GM21390 (cell line): ENCODE data around the gene TMF1.

Experiments used
- ATAC-seq: cut with Tn5 transposase; IDR thresholded peaks from one replicate; pipeline ENCODE4 v1.9.1; 2021; ENCODE audit not compliant: unreplicated experiment

Gene TMF1, protein sequence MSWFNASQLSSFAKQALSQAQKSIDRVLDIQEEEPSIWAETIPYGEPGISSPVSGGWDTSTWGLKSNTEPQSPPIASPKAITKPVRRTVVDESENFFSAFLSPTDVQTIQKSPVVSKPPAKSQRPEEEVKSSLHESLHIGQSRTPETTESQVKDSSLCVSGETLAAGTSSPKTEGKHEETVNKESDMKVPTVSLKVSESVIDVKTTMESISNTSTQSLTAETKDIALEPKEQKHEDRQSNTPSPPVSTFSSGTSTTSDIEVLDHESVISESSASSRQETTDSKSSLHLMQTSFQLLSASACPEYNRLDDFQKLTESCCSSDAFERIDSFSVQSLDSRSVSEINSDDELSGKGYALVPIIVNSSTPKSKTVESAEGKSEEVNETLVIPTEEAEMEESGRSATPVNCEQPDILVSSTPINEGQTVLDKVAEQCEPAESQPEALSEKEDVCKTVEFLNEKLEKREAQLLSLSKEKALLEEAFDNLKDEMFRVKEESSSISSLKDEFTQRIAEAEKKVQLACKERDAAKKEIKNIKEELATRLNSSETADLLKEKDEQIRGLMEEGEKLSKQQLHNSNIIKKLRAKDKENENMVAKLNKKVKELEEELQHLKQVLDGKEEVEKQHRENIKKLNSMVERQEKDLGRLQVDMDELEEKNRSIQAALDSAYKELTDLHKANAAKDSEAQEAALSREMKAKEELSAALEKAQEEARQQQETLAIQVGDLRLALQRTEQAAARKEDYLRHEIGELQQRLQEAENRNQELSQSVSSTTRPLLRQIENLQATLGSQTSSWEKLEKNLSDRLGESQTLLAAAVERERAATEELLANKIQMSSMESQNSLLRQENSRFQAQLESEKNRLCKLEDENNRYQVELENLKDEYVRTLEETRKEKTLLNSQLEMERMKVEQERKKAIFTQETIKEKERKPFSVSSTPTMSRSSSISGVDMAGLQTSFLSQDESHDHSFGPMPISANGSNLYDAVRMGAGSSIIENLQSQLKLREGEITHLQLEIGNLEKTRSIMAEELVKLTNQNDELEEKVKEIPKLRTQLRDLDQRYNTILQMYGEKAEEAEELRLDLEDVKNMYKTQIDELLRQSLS

DNA sequence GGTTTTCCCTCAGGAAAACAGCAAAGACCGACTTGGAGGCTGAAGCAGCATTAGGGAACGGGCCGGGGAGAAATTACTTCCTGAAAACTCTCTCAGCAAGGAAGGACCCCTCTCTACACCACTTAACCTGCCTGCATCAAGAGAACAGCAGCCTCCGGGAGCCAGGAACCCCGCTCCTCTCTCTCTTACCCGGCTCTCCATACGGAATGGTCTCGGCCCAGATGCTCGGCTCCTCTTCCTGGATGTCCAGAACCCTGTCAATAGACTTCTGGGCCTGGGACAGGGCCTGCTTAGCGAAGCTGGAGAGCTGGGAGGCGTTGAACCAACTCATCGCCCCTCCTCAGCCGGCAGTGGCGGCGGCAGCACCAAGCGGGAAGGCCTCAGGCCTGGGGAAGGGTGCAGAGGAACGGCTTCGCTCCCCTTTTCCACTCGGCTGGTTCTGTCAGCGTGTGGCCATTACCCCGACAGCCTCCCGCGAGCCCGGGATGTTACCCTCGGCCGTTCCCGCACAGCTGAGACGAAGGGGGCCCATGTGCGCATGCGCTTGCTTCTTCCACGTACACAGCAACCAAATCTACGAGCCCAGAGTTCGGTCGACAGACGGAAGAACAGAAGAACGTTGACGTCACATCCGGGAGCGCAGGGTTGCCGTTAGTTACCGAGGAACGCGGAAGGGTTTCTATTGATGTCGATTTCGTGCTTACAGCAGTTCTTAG, at the start of gene TMF1:
Gene TMF1 (minus strand): TSS at position 578 of the 716 bp plus-strand sequence. CDS start 247 bp downstream, at position 331.
- peak; percentile 95 for ATAC-seq

DNA sequence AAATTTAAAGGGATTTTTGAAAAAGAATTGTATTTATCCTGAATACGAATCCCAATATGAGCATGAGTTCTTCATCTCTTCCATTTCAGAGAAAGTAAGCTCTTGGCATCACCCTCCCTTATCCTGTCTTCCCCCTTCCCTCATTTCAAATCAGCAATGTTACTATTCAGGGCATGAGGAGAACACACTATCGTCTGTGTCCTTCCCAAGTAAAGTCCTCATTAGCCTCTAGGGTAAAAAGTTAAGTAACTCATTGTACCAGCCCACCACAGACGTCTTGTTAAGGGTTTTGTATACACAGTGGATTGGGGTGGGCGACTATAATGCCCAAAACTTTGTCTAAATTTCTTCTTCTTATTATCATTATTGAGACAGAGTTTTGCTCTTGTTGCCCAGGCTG, 47.4 kb upstream of the TMF1 start:
- ATAC-seq = no peak

DNA sequence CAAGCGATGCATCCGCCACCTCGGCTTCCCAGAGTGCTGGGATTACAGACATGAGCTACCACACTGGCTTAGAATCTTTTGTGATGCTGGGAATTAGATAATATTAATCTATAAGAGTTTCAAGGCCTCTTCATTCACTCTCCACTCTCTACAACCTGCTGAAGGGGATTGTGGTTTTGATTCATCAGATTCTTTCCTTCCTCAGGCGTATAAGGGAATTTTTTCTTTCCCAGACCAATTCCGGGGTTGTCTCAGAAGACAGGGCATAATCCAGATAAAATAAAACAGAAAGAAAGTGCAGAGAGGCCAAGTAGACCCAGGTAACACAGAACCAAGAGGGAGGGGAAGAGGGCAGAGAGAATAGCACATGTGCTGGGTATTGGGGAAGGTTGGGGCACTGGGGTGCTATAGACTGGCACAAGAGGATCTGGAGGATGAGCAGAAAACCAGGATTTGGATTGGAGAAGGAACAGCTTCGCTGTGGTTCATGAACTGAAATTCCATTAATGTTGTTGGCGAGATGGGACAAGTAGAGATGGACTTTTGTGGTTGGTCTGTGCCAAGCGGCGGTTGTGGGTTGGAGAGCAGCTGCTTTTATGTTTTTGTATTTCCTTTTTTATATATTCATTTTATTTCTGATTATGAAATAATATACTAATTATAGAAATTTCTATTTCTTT, 45.4 kb upstream of the TMF1 start:
- no peak for ATAC-seq

DNA sequence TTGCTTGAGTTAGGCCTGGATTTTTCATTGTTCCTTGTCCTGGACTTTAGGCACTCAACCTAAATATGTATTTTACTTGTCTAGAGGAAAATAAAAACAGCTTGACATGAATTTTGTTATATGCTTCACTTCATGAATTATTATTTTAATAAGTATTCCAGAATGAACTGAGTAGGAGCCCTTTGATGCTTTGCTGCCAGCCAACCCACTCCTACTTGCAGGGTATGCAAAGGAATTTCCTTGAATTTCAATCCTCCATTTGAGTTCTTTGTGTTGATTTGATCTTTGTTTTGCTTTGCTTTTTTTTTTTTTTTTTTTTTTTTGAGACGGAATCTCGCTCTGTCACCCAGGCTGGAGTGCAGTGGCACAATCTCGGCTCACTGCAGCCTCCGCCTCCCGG, 44.2 kb upstream of the TMF1 start:
- no peak for ATAC-seq

DNA sequence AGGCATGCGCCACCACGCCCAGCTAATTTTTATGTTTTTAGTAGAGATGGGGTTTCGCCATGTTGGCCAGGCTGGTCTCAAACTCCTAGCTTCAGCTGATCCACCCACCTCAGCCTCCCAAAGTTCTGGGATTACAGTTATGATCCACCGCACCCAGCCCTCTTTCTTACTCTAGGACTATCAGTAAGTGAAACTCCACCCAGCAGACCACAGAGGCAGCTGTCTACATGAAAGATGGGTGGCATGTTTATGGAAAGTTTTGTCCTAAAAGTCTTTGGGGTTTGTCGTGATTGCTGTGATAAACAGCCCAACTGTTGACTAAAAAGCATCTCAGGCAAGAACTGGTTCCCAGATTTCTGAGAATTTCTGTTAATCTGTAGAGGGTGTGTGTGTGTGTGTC, 43.5 kb upstream of the TMF1 start:
- no peak for ATAC-seq

DNA sequence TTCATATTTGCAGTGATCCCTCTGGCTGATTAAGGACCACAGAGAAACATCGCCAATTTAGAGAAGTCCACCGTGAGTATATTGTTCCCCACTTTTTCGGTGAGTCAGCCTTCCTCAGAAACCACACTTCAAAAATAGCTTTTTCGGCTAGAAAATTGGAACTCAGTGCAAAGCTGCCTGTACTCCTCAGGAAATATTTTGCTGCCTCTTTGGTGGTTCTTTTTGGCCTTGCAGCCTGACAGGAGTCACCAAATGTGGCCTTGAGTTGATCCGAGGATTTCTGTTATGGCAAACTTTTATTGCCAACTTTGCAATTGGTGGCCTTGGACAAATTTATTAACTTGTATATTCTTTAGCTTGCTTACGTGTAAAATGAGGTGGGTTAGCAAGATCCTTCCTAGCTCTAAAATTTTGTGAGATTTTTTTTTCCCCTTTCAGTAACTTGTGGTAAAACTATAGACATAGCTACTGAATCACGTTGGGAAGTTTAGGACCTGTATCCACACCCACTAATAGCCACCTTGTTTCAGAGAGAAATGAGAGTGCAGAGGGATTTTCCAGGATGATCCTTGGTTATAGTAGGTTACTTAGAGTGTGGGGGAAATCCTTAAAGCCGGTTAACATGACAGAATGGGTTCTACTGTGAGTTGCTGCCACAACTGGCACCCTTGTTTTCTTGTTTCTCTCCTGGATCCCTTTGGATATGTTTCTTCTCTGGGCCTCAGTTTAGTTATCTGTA, 42.5 kb upstream of the TMF1 start:
- ATAC-seq = no peak

DNA sequence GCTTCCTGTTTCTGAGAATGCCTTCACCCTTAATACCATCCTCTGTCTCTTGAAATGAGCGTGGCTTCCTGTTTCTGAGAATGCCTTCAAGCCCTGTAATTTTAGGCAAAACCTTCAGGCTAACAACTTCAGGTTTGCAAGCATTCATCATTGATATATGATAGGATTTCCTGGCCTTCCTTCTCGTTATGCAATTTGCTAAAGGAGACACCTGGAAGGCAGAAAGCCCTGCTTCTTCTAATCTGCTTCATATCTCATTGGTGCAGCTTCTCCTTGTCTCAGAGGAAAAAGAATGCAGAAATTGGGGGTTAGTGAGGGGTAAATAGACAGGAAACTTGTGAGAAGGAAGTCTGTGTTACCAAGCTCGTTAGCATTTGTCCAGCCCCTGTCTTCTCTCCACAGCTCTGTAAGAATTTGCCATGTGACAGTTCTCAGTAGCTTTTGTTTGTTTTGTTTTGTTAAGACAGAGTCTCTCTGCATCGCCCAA, 39.9 kb upstream of the TMF1 start:
- ATAC-seq = peak; percentile 69

DNA sequence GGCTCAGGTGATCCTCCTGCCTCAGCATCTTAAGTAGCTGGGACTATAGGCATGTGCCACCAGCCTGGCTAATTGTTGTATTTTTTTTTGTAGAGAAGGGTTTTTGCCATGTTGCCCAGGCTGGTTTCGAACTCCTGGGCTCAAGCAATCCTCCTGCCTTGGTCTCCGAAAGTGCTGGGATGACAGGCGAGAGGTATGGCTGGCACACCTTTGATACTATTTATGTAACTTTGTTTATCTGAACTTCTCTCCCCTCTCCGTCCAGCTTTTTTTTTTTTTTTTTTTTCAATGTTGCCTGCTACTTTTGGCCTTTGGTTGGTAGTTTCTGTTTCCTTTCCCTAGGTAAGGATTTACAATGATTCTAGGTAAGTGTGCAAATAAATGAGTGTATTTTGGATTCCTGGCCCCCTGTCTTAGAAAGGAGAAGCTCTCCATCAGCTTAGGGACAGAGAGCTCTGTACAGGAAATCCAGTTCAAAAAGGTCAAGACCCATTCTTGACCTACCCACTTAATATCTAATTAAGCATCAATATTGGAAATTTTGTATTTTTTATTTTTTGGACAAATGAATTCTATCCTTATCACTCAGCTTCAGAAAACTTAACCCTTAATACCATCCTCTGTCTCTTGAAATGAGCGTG, 39.4 kb upstream of the TMF1 start:
- ATAC-seq = peak; percentile 2

DNA sequence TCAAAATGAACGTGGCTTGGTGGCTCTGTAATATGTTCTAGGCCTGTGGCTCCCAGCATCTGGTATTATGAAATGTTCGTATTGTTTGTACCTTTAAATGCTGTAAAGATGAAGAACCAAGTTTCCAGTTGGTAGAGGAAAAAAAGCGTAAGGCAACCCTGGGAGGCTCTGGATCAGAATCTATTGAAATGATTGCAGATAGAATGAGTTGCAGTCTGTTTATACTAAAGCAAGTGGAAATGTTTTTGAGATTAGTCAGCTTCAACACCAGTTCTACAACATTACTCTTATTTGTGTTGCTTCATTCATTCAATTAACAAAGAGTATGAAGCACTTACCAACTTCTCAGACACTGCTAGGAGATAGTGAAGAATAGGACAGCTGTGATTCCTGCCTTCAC, 37.9 kb upstream of the TMF1 start:
- ATAC-seq = no peak

DNA sequence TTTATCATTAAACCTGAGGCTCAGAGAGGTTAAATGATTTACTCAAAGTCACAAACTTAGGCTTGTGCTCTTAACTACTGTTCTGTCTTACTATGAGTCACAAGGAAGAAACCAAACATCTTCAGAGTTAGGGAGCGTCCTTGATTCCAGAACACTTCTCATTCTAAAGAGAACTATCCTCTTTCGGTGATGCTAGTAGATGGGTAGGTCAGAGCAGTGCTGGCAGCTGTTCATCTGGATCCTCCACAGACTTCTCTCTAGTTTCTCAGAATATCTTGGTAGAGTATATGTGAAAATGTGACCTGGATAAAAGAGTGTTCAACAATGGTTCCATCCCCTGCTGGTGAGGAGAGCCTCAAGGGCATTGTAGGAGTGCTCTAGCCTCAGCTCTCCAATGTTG, 35.9 kb upstream of the TMF1 start:
- peak; percentile 22 for ATAC-seq

DNA sequence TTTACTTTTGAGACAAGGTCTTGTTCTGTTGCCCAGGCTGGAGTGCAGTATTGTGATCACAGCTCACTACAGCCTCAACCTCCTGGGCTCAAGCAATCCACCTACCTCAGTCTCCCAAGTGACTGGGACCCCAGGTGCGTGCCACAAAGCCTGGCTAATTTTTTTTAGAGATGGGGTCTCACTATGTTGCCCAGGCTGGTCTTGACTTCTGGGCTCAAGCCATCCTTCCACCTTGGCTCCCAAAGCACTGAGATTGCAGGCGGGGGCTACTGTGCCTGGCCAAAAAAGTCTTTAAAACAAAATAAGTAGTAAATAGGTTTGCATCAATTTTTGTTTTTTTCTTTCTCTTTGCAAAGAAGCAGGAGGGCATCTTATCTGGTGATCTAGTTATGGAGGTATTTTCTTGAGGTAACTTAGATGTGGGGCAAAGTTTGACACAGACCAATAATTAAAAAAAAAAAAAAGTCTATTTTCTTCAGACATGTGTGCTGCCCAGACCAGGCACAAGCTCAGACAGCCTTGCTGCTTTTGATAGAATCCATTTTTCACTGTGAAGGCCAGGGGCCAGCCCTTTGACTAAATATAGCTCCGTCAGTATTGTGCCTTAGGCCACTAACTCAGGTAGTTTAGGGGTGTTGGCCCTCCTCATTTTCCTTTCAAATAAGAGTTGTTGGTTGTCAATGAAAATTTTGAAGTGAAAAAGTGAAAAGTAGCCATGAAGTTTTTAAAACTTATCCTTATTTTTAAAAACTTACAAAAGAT, 35.1 kb upstream of the TMF1 start:
- no peak for ATAC-seq

DNA sequence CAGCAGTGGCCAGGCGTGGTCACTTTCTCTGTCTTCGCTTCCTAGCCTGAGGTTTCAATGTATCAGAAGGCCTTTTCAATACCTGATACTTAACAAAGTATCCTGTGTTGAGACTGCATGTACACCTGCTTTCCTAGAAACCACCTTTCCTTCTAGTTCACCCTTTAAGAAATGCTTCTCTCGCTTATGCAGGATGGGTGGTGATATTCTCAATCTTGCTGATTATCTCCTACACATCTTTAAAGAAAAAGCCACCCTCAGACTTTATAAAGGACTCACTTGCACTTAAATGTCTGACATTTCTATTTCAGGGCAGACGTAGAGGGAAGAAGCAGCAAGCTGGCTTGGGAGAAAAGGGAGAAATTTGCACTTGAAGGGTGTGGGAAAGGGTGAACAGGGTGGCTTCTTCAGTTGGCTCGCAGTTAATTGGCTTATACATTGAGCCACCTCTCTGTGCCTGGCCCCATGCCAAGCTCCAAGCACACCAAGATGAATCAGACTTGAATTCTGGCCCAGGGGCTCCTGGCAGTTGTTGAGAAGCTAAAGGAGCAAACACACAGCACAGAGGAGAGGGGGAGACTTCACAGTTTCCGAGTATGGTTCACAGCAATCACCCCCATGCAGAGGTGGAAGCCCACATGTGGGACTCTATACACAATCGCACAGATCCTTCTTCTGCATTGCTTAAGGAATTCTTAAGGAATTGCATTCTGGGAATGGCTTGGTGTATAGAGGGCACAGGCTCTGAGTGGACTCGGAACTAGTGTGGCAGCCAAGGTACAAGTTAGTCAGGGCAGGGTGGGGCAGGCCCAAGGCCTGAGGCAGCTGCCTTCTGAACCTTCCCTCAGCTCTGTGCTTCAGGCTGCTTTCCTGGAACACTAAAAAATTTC, 33.9 kb upstream of the TMF1 start:
- no peak for ATAC-seq

DNA sequence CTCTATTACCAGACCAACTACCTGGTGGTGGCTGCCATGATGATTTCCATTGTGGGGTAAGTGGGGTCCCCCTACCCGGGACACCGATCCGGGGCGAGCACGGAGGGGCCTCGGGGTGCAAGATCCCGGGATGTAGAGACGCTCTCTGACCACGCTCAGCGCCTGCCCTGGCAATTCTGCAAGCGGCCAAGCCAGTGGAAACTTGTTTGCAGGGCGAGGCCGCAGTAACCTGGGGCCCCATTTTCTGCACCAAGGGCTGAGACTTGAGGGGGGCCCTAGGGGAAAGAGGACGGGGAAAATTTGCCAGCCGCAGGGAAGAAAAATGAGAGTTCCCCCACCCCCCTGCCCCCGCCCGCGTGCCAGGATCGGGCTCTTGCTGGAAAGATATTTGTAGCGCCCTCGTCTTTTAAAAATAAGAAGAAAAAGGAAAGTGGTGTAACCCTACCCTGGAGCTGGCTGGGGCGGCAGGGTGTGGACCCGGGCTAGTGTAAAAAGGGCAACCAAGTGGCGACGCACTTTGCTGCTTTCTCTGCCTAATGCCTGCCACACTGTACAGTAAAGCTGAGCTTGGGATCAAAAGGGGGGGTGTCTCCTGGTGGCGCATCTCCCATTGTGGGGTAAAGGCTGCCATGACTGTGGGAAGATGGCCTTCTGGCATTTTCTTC, 33.2 kb upstream of the TMF1 start:
- no peak for ATAC-seq

DNA sequence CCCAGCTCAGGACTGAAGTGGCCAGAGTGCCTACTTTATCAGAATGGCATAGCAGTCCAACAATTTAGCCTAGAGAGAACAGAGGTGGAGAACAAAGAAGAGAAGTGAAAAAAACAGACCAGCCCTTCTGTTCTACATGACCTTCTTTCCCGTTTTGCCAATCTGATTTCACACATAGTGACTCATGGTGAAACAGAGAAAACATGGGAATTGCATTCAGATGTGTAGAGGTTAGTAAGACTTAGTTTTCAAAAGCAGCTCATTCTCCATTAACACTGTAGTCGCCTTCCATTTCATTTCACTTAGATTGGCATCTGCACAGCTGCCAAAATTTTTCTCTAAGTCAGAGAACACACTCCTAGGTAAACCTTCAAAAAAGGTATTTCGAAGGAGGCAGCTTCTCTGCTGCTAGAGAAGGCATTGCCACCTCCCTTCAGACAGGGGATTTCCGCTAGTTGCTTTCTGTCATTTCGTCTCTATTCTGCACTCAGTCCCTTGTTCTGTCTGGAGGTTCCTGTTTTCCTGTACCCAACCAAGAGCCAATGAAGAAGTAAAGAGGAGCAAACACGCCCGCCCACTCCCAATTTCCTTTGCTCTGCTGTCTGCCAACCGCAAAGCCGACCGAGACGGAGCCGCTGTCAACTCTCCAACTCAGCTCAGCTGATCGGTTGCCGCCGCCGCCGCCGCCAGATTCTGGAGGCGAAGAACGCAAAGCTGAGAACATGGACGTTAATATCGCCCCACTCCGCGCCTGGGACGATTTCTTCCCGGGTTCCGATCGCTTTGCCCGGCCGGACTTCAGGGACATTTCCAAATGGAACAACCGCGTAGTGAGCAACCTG, 32.4 kb upstream of the TMF1 start, which contains the start of gene ARL6IP5:
Gene ARL6IP5 (plus strand): TSS at position 612 of the 842 bp plus-strand sequence. CDS start 111 bp downstream, at position 723.
- ATAC-seq = peak; percentile 49

DNA sequence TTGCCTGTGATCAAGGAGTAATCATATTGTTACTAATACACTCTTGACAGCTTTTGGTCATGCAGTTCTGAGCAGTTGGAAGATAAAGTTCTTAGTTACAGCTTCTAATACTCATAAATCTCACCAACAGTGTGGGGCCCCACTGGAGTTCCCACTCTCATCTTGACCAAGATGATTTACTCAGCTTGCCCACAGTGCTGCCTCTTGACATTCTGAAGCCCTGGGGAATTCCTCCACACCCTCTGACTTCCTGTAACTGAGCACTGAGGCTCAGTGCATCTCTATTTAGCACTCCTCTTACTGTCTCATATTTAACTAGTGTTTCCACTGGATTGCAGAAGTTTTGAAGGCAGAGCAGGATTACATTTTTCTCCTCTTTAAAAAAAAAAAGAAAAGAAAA, 30.7 kb upstream of the TMF1 start:
- ATAC-seq = peak; percentile 49

DNA sequence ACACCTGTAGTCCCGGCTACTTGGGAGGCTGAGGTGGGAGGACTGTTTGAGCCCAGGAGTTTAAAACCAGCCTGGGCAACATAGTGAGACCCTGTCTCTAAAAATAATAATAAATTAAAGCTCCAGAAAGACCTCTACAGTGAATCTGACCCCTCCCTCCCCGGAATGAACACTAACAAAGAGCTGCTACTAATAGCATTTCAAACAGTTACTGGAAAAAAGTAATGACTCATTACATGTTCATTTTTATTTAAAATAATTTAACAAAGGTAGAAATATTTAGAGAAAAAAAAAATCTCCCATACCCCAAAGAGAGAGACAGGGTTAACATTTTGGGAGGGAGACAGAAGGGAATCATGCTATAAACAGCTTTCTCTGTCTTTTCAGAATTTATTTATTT, 30.2 kb upstream of the TMF1 start:
- ATAC-seq = no peak
